Stimulated activated CD8-positive, alpha-beta memory T cell treated with anti-CD3 and anti-CD28 coated beads, Interleukin-12 subunit alpha, Interleukin-12 subunit beta, amount 100 ng/mL, for 24 hours (primary cell): Measurements from ENCODE around the gene SLC7A8.

Experiments used
- DNase-seq: peaks from one replicate; pipeline ENCODE4 v3.0.0-alpha.2; 2020; ENCODE audit errors: extremely low read depth

Gene SLC7A8

GRCh38 chr14:23158779-23159178 is 24.7 kb downstream of the SLC7A8 start:
- no peak for DNase-seq

DNA sequence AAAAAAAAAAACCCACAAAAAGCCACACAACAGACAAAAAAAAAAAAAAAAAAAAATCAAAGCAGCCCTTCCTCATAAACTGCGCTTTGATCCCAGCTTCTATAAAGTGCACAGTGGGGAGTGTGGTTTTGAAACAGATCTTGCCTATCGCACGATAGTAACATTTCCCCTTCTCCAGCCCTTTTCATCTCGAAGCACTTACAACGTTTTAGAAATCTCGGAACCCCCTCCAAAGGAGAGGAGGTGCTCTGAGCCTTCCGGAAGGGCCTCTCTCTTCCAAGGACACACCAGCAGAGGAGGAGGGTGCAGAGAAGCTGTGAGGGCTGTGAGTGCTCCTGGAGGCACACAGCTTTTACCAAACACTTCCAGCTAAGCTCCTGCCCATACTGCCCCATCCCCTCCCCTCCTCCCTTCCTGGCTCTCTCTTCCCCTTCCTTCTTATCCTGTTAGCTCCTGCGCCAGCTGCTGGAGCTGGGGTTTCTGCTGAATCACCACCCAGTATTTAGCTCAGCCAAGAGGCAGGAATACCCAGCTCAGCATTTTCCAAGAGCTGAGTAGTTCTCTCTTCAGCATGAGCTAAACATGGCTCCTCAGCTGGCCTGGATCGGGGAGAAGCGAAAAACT is 28.4 kb downstream of the SLC7A8 start:
- DNase-seq: no peak

DNA sequence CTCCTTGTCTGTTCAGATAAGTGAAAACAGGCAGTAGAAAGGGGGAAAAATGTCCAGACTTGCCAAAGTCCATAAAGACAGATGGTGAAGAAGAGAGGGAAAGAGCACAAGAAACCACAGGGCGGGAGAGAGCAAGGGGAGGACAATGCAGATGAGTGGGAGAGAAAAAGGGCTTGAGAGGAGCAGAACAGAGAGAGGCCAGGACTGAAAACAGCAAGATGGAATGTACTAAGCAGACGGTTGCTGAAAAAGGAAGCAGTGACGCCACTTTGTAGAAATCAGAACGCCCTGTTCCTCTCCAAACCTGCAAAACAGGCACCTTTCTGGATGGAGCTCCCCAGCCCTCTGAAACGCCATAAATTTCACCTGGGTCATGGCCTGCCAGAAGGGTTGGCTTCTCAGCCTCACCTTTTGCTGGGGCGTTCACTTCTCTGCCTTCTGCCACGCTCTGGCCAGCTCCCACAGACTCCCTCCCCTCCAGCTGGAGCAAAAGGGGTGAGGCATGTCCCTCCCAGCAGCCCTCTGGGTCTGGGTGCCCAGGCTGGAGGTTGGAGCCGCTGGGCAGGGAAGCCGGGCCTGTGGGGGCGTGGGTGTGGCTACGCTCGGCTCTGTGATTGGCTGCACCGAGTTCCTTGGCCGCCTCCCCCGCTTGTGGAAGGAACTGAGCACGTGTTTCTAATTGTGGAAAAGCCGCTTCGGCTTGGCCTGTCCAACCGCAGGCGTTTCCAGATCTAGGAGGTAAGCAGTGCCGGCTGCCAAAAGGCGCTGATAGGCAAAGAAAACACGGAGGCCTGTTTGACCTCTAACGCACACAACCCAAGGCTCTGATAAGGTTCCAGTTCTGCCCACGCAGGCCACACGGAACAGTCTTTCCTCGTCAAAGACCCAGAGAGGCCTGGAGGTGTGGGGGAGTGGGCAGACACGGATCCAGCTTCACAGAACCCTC is 29.3 kb downstream of the SLC7A8 start:
- no peak for DNase-seq

DNA sequence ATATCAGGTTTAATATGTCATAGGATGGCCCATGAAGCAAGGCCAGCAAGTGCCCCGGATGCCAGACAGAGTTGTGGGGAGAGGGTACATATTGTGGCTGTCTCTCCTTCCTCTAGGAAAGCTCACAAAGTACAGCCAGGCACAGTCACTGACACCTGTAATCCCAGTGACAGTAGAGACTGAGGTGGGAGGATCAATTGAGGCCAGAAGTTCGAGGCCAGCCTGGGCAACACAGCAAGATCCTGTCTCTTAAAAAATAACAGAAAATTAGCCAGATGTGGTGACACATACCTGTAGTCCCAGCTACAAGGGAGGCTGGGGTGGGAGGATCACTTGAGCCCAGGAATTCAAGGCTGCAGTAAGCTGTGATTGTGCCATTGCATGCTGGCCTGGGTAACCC is 32.1 kb downstream of the SLC7A8 start:
- no peak for DNase-seq

DNA sequence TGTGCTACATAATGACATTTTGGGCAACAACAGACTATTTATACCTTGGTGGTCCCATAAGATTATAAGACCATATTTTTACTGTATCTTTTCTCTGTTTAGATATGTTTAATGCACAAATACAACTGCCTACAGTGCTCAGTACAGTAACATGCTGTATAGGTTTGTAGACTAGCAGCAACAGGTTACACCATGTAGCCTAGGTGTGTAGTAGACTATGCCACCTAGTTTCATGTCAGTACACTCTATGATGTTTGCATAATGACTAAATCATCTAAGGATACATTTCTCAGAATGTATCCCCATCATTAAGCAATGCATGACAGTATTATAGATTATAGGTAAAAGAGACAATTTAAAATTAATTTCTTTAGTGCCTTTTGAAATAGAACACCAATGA is 33.7 kb downstream of the SLC7A8 start:
- no peak for DNase-seq

DNA sequence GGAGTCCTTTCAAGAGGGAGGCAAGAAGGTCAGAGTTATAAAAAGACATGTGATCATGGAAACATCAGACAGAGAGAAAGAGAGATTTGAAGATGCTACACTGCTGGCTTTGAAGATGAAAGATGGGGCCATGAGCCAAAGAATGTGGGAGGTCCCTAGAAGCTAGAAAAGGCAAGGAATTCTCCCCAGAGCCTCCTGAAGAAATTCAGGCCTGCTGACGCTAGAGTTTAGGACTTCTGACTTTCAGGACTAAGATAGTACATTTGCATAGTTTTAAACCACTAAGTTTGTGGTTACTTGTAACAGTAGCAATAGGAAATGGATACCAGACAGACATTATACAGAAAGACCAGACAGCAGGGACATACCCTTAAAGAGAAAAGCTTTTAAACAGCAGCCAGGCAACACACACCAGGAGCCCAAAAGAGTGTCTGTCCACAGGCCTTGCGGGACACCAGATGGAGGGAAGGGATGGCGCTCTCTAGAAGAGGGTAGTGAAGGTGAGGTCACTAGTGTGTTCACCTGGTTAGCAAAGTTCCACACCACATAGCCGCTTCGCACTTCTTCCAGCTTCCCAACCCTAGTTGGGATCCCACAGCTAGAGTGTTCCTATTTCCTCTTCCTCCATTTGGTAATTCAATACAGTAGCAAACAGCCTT is 34.7 kb downstream of the SLC7A8 start:
- DNase-seq: no peak

DNA sequence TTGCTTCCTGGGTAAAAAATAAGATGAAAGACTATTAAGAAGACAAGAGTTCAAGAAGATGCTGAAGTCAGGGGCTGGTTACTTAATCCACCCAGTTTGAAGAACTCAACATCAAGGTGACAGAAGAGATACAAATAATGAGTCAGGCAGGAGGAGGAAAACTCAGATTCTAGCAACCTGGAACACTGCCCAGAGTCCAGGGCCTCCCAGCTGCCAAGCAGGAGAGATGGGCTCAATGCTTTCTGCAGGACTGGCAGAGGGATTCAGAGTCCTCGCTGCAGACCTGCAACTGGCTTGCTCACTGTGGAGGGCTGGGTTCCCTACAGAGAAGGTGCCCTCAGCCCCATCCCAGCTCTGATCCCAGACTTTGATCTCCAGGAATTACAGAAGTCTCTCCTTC is 35.8 kb downstream of the SLC7A8 start:
- no peak for DNase-seq

GRCh38 chr14:23146980-23147379 is 36.5 kb downstream of the SLC7A8 start:
- no peak for DNase-seq

DNA sequence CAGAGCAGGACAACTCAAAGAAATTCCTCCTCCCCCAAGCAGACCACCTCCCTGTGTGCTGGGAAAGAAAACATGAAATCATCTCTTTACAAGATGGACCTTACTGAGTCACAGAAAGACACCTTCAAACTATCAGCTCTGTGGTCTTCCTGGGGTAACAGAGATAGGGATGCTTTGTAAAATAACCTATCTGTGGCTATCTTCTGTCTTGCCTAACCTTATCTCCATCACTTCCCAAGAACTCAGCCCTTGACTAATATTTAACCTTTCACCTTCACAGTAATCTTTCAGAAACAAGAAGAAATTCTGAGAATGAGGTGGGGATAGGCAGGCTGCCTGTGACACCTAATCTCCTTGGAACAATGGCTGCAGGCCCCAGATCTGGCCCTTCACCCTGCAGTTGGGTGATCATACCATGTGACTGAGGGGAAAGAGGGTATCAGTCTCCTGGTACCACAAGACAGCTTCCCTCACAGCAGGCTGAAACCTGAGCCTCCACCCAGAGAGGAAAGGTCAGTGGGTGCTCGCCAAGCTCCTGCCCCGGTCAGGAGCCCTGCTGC is 37.0 kb downstream of the SLC7A8 start:
- DNase-seq: no peak

- no peak for DNase-seq
These were observed 37.6 kb downstream of the SLC7A8 start for GRCh38 chr14:23145794-23146350.

DNA sequence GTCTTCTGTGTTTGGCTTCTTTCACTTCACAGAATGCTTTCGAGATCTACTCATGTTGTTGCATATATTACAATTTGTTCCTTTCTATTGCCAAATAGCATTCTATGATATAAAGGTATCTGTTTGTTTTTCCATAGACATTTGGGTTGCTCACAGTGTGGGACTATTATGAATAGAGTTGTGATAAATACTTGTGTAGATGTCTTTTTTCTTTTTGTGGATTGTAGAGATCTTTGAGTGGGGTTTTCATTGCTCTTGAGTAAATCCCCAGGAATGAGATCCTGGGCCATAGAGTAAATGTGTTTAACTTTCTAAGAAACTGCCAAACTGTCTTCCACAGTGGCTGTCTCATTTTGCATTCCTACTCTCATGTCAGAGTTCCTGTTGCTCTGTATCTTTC is 39.5 kb downstream of the SLC7A8 start:
- DNase-seq: no peak

GRCh38 chr14:23142826-23143225 is 40.6 kb downstream of the SLC7A8 start:
- DNase-seq: no peak

DNA sequence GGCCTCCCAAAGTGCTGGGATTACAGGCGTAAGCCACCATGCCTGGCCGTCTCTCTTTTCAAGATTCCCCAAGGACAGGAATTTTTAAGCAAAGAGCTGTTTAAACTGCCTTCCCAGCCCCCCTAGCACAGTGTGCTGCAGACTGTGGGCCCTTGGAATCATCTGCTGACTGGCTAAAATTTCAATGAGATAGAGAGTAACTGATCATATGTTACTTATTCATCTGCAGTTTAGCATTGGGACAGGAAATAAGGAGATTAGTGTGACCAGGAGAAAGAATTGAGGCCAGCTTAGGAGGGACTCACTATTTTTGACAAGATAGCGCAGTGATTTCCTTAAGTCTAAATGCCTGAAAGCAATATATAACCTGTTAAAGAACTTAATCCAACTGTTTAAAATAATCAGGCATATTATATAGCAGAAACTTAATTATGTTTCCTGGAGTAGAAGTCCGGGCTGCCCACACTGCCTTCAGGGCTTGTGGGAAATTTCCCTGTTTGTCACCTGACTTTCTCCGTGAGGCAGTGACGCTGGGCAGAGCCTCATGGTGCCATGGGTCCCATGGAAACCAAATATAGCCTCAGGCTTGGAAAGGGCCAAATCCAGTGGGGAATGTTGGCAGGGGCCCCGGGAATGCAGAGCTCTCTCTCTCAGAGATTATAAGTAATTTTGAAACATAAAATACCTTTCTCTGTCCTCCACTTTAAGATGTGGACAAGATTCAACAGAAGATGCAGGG is 41.6 kb downstream of the SLC7A8 start:
- no peak for DNase-seq

GRCh38 chr14:23140371-23140770 is 43.1 kb downstream of the SLC7A8 start:
- no peak for DNase-seq

GRCh38 chr14:23139874-23140273 is 43.6 kb downstream of the SLC7A8 start:
- no peak for DNase-seq

DNA sequence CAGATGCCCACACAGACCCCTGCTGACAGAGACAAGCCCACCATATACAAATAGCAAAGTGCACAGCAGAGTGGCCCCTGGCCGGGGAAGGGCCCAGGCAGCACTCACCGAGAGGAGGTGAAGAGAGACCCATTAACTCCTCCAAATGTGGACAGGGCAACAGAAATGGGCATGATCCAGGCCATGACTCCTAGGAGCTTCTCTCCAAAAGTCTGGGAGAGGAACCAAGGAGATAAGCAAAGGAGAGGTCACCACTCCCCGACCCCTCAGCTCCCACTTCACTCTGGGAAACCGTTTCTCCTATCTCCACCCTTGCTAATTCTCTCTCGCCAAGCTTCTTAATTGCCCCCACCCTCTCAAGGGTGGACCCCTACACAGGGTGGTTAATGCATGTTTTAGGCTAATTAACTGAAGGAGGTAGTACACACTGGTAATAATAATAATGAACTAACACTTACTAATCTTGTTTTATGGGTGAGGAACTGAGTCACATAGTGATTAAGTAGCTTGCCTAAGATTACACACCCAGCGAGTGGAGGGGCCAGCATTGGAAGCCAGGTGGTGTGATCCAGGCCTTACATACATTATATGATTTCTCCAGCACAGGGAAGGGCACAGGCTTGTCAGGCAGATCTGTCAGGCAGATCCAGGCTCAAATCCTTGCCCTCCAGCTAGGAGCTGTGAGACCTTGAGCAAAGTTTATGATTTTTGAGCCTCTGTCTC is 45.5 kb downstream of the SLC7A8 start:
- no peak for DNase-seq

DNA sequence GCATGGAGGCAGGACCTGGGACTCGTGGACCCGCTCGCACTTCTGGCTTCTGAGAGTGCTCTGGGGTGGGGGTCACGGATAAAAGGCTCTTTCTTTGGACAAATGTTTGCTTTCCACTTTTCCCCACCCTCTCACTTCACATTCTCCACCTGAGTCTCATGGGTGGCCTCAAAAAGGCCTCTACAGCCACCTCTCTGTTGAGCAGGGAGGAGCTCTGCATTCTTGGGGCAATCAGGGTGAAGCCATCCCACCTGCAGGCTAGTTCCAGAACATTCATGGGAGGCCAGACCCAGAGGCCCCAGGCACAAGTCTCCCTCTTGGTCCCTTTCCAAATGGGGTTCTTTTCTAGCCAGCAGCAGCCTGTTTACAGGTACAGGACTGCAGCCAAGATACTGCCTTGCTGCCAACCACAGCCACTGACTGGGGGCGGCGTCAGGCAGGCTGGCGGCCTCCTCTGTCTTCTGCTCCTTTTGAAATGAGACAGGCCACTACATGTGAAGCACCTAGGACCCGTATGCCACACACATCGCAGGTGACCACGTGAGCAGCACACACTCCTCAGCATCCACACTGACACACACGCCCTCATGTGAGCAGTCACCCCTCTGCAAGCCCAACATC is 46.2 kb downstream of the SLC7A8 start:
- DNase-seq: no peak

GRCh38 chr14:23136566-23137133 is 46.8 kb downstream of the SLC7A8 start:
- no peak for DNase-seq

- DNase-seq: no peak
These were observed 50.5 kb downstream of the SLC7A8 start for GRCh38 chr14:23132970-23133369.

GRCh38 chr14:23131482-23131881 is 52.0 kb downstream of the SLC7A8 start:
- no peak for DNase-seq
